HG03103 (cell line): ENCODE measurements around the gene CENPW.

Source experiments
- ATAC-seq: cut with Tn5 transposase; IDR thresholded peaks from one replicate; pipeline ENCODE4 v1.9.1; 2021; ENCODE audit warnings: low read depth; ENCODE audit not compliant: unreplicated experiment

CENPW gene

GRCh38 chr6:126372626-126373025 lies 32.7 kb downstream of the CENPW start:
- ATAC-seq = no peak

GRCh38 chr6:126373344-126373743 lies 33.4 kb downstream of the CENPW start:
- no peak for ATAC-seq

GRCh38 chr6:126374372-126374771 lies 34.5 kb downstream of the CENPW start:
- no peak for ATAC-seq

GRCh38 chr6:126376682-126377081 lies 36.8 kb downstream of the CENPW start:
- no peak for ATAC-seq

GRCh38 chr6:126377594-126378153 lies 37.8 kb downstream of the CENPW start:
- ATAC-seq = no peak

- no peak for ATAC-seq
These were observed 40.2 kb downstream of the CENPW start for GRCh38 chr6:126380072-126380583.

- no peak for ATAC-seq
These were observed 41.6 kb downstream of the CENPW start for GRCh38 chr6:126381498-126381897.

GRCh38 chr6:126383203-126383602 lies 43.3 kb downstream of the CENPW start:
- no peak for ATAC-seq

GRCh38 chr6:126385536-126385935 lies 45.6 kb downstream of the CENPW start:
- no peak for ATAC-seq

GRCh38 chr6:126388104-126388598 lies 48.2 kb downstream of the CENPW start:
- ATAC-seq = no peak

- no peak for ATAC-seq
These were observed 56.2 kb downstream of the CENPW start for GRCh38 chr6:126396131-126396530.
